Kidney (tissue), 14 donors: Measurements from ENCODE around the gene KLHL29. TPM values are rescaled to one million over a fixed set of nuclear protein-coding genes. Genes with fewer than 3 reads are reported as not detected.

Experiments
- DNase-seq, 5 donors: peaks; one replicate each; pipeline ENCODE4 v3.0.0-alpha.2; 2013 to 2020
- FAIRE-seq: peaks from 2 replicates; lab custom pipeline; 2012; peaks lifted over from hg19 to GRCh38; lab: Jason Lieb, UNC
- H3K27ac ChIP-seq, 2 donors: one replicate each; pipeline ENCODE4 v1.7.0; 2013; ENCODE audit warnings: low read depth in 2 of 2, low read length in 2 of 2, inconsistent platforms in 1 of 2
- H3K27me3 ChIP-seq: one replicate; pipeline ENCODE4 v1.7.1; 2013; ENCODE audit warnings: low read length, inconsistent platforms; ENCODE audit not compliant: control insufficient read depth, insufficient read depth
- H3K36me3 ChIP-seq, 3 donors: one replicate each; pipeline versions ENCODE4 v1.7.0 to v1.7.1; 2013; ENCODE audit warnings: low read length in 3 of 3, control low read depth in 1 of 3, inconsistent platforms in 1 of 3; ENCODE audit not compliant: insufficient read depth in 3 of 3, control insufficient read depth in 2 of 3
- H3K4me1 ChIP-seq, 3 donors: one replicate each; pipeline versions ENCODE4 v1.7.0 to v1.7.1; 2013; ENCODE audit warnings: low read length in 3 of 3, inconsistent platforms in 1 of 3, low read depth in 1 of 3; ENCODE audit not compliant: control insufficient read depth in 2 of 3, insufficient read depth in 2 of 3
- H3K4me3 ChIP-seq, 3 donors: one replicate each; pipeline versions ENCODE4 v1.7.0 to v1.8.1; 2013; ENCODE audit warnings: low read length in 3 of 3, control low read depth in 1 of 3, inconsistent platforms in 1 of 3
- H3K9ac ChIP-seq, 3 donors: one replicate each; pipeline versions ENCODE4 v1.7.0 to v1.7.1; 2013; ENCODE audit warnings: low read length in 3 of 3, control low read depth in 1 of 3, inconsistent platforms in 1 of 3
- H3K9me3 ChIP-seq, 3 donors: one replicate each; pipeline versions ENCODE4 v1.7.0 to v1.7.1; 2013; ENCODE audit warnings: low read length in 3 of 3, control low read depth in 1 of 3, inconsistent platforms in 1 of 3; ENCODE audit not compliant: control insufficient read depth in 2 of 3, insufficient read depth in 1 of 3
- CTCF ChIP-seq: IDR thresholded peaks from 3 replicates; pipeline ENCODE4 v1.5.1; 2012; ENCODE audit warnings: mild to moderate bottlenecking, moderate library complexity, borderline replicate concordance; ENCODE audit not compliant: insufficient read depth; ENCODE audit errors: extremely low read depth
- intact Hi-C: fragments of 100-400 bp; cut with DNase I; formaldehyde crosslinking; loops from one replicate; pipeline ENCODE4 v1.11.1; 2022
- polyA plus RNA-seq: library from polyadenylated mRNA; stranded (reverse); fragments of 350-450 nt; fragmentation: Illumina TruSeq; extraction: RNeasy Lipid Tissue Mini Kit (QIAGEN cat#74804); gene quantifications from one replicate; pipeline ENCODE4 v1.2.3, GENCODE V29; 2014; ENCODE audit warnings: low read depth, low replicate concordance; ENCODE audit not compliant: insufficient read depth
- total RNA-seq: library from RNA; stranded (reverse); fragmentation: NEBNext Ultra II Directional; extraction: Animal tissue kit (Norgen Biotek cat#: 25700); gene quantifications from one replicate; pipeline ENCODE4 v1.2.1, GENCODE V29; 2021
- donor health status: control.
- donor health status: control.
- donor health status: control.
- donor health status: control.
- donor health status: control.
- donor health status: DM: yes; HTN: yes; CAD: no.
- donor health status: Normal renal cell carcinoma (clear cell type).

Gene KLHL29
- total and polyA plus RNA-seq, 2 donors from 2014 or later: 1.5 to 10.5 TPM

GRCh38 chr2:23712756-23713151 is 327.8 kb downstream of the KLHL29 start:
- no peak overlapping the region for H3K27ac ChIP-seq
- intact Hi-C loops: no loop called here
- peaks cover 0 to 2% (median 0%) of the 10 kb centered on the region in 3 donors for H3K36me3 ChIP-seq
- H3K4me3 ChIP-seq: no peak overlapping the region
- DNase-seq (no peak), FAIRE-seq (no peak)
- no peaks in the 10 kb centered on the region for H3K9me3 ChIP-seq
- H3K4me1 ChIP-seq: peaks cover 0 to 3% (median 0%) of the 10 kb centered on the region in 3 donors
- no peak for TF ChIP-seq CTCF
- no peaks in the 10 kb centered on the region for H3K27me3 ChIP-seq
- H3K9ac ChIP-seq: no peak overlapping the region

- Histone ChIP-seq H3K27ac (no peak overlapping the region), H3K9ac (no peak overlapping the region), H3K4me1 (peaks cover 0 to 3% (median 0%) of the 10 kb centered on the region in 3 donors), H3K9me3 (no peaks in the 10 kb centered on the region), H3K4me3 (no peak overlapping the region), H3K27me3 (no peaks in the 10 kb centered on the region), H3K36me3 (peaks cover 0 to 2% (median 0%) of the 10 kb centered on the region in 3 donors)
- intact Hi-C loops: no loop called here
- DNase-seq (no peak), FAIRE-seq (no peak)
- no peak for TF ChIP-seq CTCF
Measured at GRCh38 chr2:23713351-23713750, 328.4 kb downstream of the KLHL29 start.

GRCh38 chr2:23718931-23719700 is 334.1 kb downstream of the KLHL29 start:
- Histone ChIP-seq H3K4me3 (no peak overlapping the region), H3K9ac (no peak overlapping the region), H3K27ac (no peak overlapping the region), H3K9me3 (no peaks in the 10 kb centered on the region), H3K27me3 (no peaks in the 10 kb centered on the region), H3K36me3 (no peaks in the 10 kb centered on the region), H3K4me1 (no peaks in the 10 kb centered on the region)
- TF ChIP-seq CTCF: no peak
- intact Hi-C loops: no loop called here
- no peak for DNase-seq
- no peak for FAIRE-seq

GRCh38 chr2:23719716-23720115 is 334.7 kb downstream of the KLHL29 start:
- intact Hi-C loops: no loop called here
- H3K27ac ChIP-seq: no peak overlapping the region
- no peak overlapping the region for H3K9ac ChIP-seq
- DNase-seq: no peak
- FAIRE-seq: no peak
- no peaks in the 10 kb centered on the region for H3K36me3 ChIP-seq
- no peak overlapping the region for H3K4me3 ChIP-seq
- no peaks in the 10 kb centered on the region for H3K27me3 ChIP-seq
- TF ChIP-seq CTCF: no peak
- H3K9me3 ChIP-seq: no peaks in the 10 kb centered on the region
- H3K4me1 ChIP-seq: no peaks in the 10 kb centered on the region
